GM23338 (cell line): ENCODE results near the gene HOXB4. TPM values are rescaled to one million over a fixed set of nuclear protein-coding genes. Genes with fewer than 3 reads are reported as not detected.
A peak's percentile ranks its signal among the peaks of the same experiment; 100 is the strongest.

ENCODE experiments used
- ATAC-seq: fragments of 200-7000 bp; cut with Tn5 transposase; 3 replicates; pipeline ENCODE4 v1.9.1; 2020
- DNase-seq: peaks from one replicate; pipeline ENCODE4 v3.0.0-alpha.2; 2015; ENCODE audit warnings: low spot score
- H2AFZ ChIP-seq: fragments of 200-600 bp; sonication (generic); 2 replicates; pipeline ENCODE4 v1.8.0; 2016; ENCODE audit warnings: antibody characterized with exemption, mild to moderate bottlenecking, moderate library complexity
- H3F3A ChIP-seq: fragments of 200-600 bp; sonication (generic); replicated peaks from 2 replicates; pipeline ENCODE4 v1.8.0; 2017; ENCODE audit warnings: antibody characterized with exemption, mixed run types, low read depth
- H3K27ac ChIP-seq: fragments of 200-600 bp; sonication (generic); 2 replicates; pipeline ENCODE4 v1.6.1; 2016; ENCODE audit warnings: low read depth
- H3K27me3 ChIP-seq: fragments of 200-600 bp; sonication (generic); 2 replicates; pipeline ENCODE4 v1.8.0; 2016; ENCODE audit warnings: mild to moderate bottlenecking, mixed run types, moderate library complexity; ENCODE audit not compliant: insufficient read depth
- H3K36me3 ChIP-seq: fragments of 200-600 bp; sonication (generic); 2 replicates; pipeline ENCODE4 v1.8.0; 2016; ENCODE audit warnings: mild to moderate bottlenecking; ENCODE audit not compliant: insufficient read depth
- H3K4me1 ChIP-seq: fragments of 200-600 bp; sonication (generic); 2 replicates; pipeline ENCODE4 v1.8.0; 2016; ENCODE audit warnings: mild to moderate bottlenecking, moderate library complexity; ENCODE audit not compliant: insufficient read depth
- H3K4me2 ChIP-seq: fragments of 200-600 bp; sonication (generic); 2 replicates; pipeline ENCODE4 v1.7.1; 2017; ENCODE audit warnings: mixed run types
- H3K4me3 ChIP-seq: fragments of 200-600 bp; sonication (generic); 2 replicates; pipeline ENCODE4 v1.6.1; 2016; ENCODE audit warnings: mixed run types
- H3K79me2 ChIP-seq: fragments of 200-600 bp; sonication (generic); replicated peaks from 2 replicates; pipeline ENCODE4 v1.8.0; 2017; ENCODE audit warnings: mild to moderate bottlenecking; ENCODE audit not compliant: insufficient read depth
- H3K9me2 ChIP-seq: fragments of 200-600 bp; sonication (generic); 2 replicates; pipeline ENCODE4 v1.8.0; 2017; ENCODE audit not compliant: insufficient read depth
- H4K20me1 ChIP-seq: fragments of 200-600 bp; sonication (generic); replicated peaks from 2 replicates; pipeline ENCODE4 v1.8.0; 2017; ENCODE audit warnings: mild to moderate bottlenecking; ENCODE audit not compliant: insufficient read depth
- H3K27ac Mint-ChIP-seq: 2 replicates; pipeline ENCODE4 v1.8.0; 2020; ENCODE audit warnings: inconsistent platforms, mild to moderate bottlenecking, moderate library complexity, mixed read lengths
- H3K27me3 Mint-ChIP-seq: 3 replicates; pipeline ENCODE4 v1.8.0; 2022; ENCODE audit warnings: low read depth, mild to moderate bottlenecking, moderate library complexity, mixed read lengths, inconsistent platforms; ENCODE audit not compliant: insufficient read depth, poor library complexity
- H3K36me3 Mint-ChIP-seq: 3 replicates; pipeline ENCODE4 v1.8.0; 2021; ENCODE audit warnings: low read depth, mild to moderate bottlenecking, inconsistent platforms, moderate library complexity, mixed read lengths
- H3K4me1 Mint-ChIP-seq: 3 replicates; pipeline ENCODE4 v1.8.0; 2020; ENCODE audit warnings: mild to moderate bottlenecking, inconsistent platforms, mixed read lengths
- H3K4me3 Mint-ChIP-seq: 3 replicates; pipeline ENCODE4 v1.8.0; 2021; ENCODE audit warnings: moderate library complexity, mild to moderate bottlenecking, inconsistent platforms, mixed read lengths
- H3K9me3 Mint-ChIP-seq: 3 replicates; pipeline ENCODE4 v1.8.0; 2020; ENCODE audit warnings: moderate library complexity, mild to moderate bottlenecking, inconsistent platforms, mixed read lengths
- CREB1 ChIP-seq: fragments of 250-450 bp; sonication (Bioruptor Pico); IDR thresholded peaks from 2 replicates; pipeline ENCODE4 v1.5.0; 2020; ENCODE audit warnings: low read depth, mild to moderate bottlenecking, moderate library complexity
- EZH2 ChIP-seq: fragments of 200-600 bp; sonication (generic); IDR thresholded peaks from one replicate; pipeline ENCODE4 v1.8.0; 2017; ENCODE audit warnings: antibody characterized with exemption, mild to moderate bottlenecking, low read depth; ENCODE audit not compliant: unreplicated experiment
- NANOG ChIP-seq: IDR thresholded peaks from 2 replicates; pipeline ENCODE4 v1.6.1; 2016; ENCODE audit warnings: antibody characterized with exemption, borderline replicate concordance
- POLR2AphosphoS5 ChIP-seq: IDR thresholded peaks from 2 replicates; pipeline ENCODE4 v1.6.1; 2016; ENCODE audit warnings: antibody characterized with exemption, low read depth
- STAT1 ChIP-seq: IDR thresholded peaks from one replicate; pipeline ENCODE4 v1.6.1; 2016; ENCODE audit warnings: antibody characterized with exemption; ENCODE audit not compliant: unreplicated experiment
- ZNF331 ChIP-seq: fragments of 250-450 bp; sonication (Bioruptor Pico); IDR thresholded peaks from 2 replicates; pipeline ENCODE4 v1.5.0; 2020; ENCODE audit warnings: low read depth, mild to moderate bottlenecking, moderate library complexity
- polyA plus RNA-seq: library from polyadenylated mRNA; unstranded; fragments of >200 nt; fragmentation: Nextera tagmentation; extraction: Ambion mirVana; gene quantifications from 2 replicates; pipeline ENCODE4 v1.2.1, GENCODE V29; 2016
- total RNA-seq: library from RNA; depleted of rRNA; stranded (reverse); fragments of >200 nt; shearing (Covaris generic); gene quantifications from 2 replicates; pipeline ENCODE4 v1.2.3, GENCODE V29; 2014
- TF ChIP-seq, protein P1 (sequence below): fragments of 250-450 bp; sonication (Bioruptor Pico); IDR thresholded peaks from 2 replicates; pipeline ENCODE4 v1.5.0; 2020; ENCODE audit warnings: mild to moderate bottlenecking, moderate library complexity
- TF ChIP-seq, protein P2 (sequence below): IDR thresholded peaks from one replicate; pipeline ENCODE4 v1.6.1; 2018; ENCODE audit warnings: antibody characterized with exemption; ENCODE audit not compliant: unreplicated experiment

The HOXB4 gene
- total and polyA plus RNA-seq, 2 experiments from 2014 or later = not detected

DNA sequence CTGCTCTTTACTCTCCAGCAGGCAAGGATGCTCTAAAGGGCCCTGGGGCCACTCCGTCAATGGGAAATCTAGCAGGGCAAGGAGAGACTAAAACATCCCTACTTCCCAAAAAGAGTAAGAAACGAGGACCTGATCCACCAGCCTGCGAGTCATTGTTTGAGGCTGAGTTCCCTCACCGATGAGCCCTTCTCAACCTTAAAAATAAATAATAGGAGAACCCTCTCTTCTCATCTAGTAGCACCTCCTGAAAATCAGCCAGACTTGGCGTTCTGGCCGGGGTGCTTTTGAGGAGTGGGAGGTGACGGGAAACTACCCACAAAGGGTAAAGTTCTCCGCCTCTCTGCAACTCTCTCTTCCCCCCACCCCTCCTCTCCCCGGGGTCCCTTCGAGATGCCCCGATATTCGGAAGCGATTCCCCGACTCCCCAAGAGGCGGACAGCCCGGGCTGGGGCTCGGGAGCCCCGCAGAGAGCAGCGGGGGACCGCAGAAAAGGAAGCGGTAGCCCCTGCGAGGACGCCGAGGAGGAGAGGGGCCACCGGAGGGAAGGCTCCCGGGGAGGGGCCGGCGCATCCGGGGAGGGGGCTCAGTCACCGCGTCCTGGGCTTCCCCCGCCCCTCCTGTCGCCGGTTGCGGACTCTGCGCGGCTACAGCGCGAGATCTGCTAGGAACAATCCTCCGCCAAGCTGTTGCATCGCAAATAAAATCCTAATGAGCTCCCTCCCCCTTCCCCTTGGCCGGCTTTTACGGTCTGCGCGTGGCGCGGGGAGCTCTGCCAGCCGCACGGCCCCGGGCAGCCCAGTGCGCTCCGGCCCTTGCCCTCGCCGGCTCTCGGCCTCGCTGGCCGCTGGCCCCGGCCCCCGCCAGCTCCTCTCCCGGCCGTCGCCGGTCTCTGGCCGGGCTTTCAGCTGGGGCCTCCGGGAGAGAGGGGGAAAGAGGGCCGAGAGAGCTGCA is 46.7 kb upstream of the HOXB4 start:
- DNase-seq (peak; percentile 82), ATAC-seq (peak; percentile 32)
- Histone ChIP-seq H3K4me3 (peak overlapping the region; percentile 51), H3F3A (peaks cover 50% of the 10 kb centered on the region), H3K27ac (no peak overlapping the region), H3K4me2 (peak overlapping the region; percentile 80), H3K9me2 (no peaks in the 10 kb centered on the region), H4K20me1 (peaks cover 61% of the 10 kb centered on the region), H2AFZ (no peak overlapping the region), H3K36me3 (no peaks in the 10 kb centered on the region), H3K79me2 (no peaks in the 10 kb centered on the region), H3K27me3 (peaks cover 100% of the 10 kb centered on the region), H3K4me1 (peaks cover 19% of the 10 kb centered on the region)
- H3K27me3 Mint-ChIP-seq = peaks cover 97% of the 10 kb centered on the region
- no peak overlapping the region for H3K27ac Mint-ChIP-seq
- H3K4me1 Mint-ChIP-seq = peaks cover 10% of the 10 kb centered on the region
- peaks cover 4% of the 10 kb centered on the region; the same call in 2 of the 3 replicates for H3K9me3 Mint-ChIP-seq
- peak; percentile 84 for TF ChIP-seq EZH2
- no peak for TF ChIP-seq NANOG
- H3K4me3 Mint-ChIP-seq = no peak overlapping the region; the same call in 1 of the 3 replicates
- peaks cover 3% of the 10 kb centered on the region; the same call in 2 of the 3 replicates for H3K36me3 Mint-ChIP-seq

GRCh38 chr17:48624118-48624517 is 46.0 kb upstream of the HOXB4 start:
- H3K4me1 ChIP-seq = peaks cover 25% of the 10 kb centered on the region
- peak overlapping the region; percentile 80; the same call in 1 of the 2 replicates for H3K4me2 ChIP-seq
- H3K36me3 ChIP-seq = no peaks in the 10 kb centered on the region
- Mint-ChIP-seq H3K27ac (no peak overlapping the region), H3K27me3 (peaks cover 97% of the 10 kb centered on the region), H3K4me1 (peaks cover 15% of the 10 kb centered on the region), H3K4me3 (no peak overlapping the region; the same call in 2 of the 3 replicates), H3K9me3 (peaks cover 4% of the 10 kb centered on the region; the same call in 2 of the 3 replicates), H3K36me3 (peaks cover 3% of the 10 kb centered on the region; the same call in 2 of the 3 replicates)
- TF ChIP-seq CREB1 (no peak), ZNF331 (no peak), NANOG (no peak), STAT1 (no peak), POLR2AphosphoS5 (no peak), EZH2 (peak; percentile 91)
- TF ChIP-seq, protein P1, sequence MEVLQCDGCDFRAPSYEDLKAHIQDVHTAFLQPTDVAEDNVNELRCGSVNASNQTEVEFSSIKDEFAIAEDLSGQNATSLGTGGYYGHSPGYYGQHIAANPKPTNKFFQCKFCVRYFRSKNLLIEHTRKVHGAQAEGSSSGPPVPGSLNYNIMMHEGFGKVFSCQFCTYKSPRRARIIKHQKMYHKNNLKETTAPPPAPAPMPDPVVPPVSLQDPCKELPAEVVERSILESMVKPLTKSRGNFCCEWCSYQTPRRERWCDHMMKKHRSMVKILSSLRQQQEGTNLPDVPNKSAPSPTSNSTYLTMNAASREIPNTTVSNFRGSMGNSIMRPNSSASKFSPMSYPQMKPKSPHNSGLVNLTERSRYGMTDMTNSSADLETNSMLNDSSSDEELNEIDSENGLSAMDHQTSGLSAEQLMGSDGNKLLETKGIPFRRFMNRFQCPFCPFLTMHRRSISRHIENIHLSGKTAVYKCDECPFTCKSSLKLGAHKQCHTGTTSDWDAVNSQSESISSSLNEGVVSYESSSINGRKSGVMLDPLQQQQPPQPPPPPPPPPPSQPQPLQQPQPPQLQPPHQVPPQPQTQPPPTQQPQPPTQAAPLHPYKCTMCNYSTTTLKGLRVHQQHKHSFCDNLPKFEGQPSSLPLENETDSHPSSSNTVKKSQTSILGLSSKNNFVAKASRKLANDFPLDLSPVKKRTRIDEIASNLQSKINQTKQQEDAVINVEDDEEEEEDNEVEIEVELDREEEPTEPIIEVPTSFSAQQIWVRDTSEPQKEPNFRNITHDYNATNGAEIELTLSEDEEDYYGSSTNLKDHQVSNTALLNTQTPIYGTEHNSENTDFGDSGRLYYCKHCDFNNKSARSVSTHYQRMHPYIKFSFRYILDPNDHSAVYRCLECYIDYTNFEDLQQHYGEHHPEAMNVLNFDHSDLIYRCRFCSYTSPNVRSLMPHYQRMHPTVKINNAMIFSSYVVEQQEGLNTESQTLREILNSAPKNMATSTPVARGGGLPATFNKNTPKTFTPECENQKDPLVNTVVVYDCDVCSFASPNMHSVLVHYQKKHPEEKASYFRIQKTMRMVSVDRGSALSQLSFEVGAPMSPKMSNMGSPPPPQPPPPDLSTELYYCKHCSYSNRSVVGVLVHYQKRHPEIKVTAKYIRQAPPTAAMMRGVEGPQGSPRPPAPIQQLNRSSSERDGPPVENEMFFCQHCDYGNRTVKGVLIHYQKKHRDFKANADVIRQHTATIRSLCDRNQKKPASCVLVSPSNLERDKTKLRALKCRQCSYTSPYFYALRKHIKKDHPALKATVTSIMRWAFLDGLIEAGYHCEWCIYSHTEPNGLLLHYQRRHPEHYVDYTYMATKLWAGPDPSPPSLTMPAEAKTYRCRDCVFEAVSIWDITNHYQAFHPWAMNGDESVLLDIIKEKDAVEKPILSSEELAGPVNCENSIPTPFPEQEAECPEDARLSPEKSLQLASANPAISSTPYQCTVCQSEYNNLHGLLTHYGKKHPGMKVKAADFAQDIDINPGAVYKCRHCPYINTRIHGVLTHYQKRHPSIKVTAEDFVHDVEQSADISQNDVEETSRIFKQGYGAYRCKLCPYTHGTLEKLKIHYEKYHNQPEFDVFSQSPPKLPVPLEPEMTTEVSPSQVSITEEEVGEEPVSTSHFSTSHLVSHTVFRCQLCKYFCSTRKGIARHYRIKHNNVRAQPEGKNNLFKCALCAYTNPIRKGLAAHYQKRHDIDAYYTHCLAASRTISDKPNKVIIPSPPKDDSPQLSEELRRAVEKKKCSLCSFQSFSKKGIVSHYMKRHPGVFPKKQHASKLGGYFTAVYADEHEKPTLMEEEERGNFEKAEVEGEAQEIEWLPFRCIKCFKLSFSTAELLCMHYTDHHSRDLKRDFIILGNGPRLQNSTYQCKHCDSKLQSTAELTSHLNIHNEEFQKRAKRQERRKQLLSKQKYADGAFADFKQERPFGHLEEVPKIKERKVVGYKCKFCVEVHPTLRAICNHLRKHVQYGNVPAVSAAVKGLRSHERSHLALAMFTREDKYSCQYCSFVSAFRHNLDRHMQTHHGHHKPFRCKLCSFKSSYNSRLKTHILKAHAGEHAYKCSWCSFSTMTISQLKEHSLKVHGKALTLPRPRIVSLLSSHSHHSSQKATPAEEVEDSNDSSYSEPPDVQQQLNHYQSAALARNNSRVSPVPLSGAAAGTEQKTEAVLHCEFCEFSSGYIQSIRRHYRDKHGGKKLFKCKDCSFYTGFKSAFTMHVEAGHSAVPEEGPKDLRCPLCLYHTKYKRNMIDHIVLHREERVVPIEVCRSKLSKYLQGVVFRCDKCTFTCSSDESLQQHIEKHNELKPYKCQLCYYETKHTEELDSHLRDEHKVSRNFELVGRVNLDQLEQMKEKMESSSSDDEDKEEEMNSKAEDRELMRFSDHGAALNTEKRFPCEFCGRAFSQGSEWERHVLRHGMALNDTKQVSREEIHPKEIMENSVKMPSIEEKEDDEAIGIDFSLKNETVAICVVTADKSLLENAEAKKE (CRISPR knock-in tag) = no peak
- TF ChIP-seq, protein P2, sequence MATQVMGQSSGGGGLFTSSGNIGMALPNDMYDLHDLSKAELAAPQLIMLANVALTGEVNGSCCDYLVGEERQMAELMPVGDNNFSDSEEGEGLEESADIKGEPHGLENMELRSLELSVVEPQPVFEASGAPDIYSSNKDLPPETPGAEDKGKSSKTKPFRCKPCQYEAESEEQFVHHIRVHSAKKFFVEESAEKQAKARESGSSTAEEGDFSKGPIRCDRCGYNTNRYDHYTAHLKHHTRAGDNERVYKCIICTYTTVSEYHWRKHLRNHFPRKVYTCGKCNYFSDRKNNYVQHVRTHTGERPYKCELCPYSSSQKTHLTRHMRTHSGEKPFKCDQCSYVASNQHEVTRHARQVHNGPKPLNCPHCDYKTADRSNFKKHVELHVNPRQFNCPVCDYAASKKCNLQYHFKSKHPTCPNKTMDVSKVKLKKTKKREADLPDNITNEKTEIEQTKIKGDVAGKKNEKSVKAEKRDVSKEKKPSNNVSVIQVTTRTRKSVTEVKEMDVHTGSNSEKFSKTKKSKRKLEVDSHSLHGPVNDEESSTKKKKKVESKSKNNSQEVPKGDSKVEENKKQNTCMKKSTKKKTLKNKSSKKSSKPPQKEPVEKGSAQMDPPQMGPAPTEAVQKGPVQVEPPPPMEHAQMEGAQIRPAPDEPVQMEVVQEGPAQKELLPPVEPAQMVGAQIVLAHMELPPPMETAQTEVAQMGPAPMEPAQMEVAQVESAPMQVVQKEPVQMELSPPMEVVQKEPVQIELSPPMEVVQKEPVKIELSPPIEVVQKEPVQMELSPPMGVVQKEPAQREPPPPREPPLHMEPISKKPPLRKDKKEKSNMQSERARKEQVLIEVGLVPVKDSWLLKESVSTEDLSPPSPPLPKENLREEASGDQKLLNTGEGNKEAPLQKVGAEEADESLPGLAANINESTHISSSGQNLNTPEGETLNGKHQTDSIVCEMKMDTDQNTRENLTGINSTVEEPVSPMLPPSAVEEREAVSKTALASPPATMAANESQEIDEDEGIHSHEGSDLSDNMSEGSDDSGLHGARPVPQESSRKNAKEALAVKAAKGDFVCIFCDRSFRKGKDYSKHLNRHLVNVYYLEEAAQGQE = no peak
- H3K9me2 ChIP-seq = no peaks in the 10 kb centered on the region
- H3K79me2 ChIP-seq = no peaks in the 10 kb centered on the region
- no peak overlapping the region for H3K27ac ChIP-seq
- no peak overlapping the region for H2AFZ ChIP-seq
- ATAC-seq (no peak), DNase-seq (no peak)
- peaks cover 51% of the 10 kb centered on the region for H3F3A ChIP-seq
- peaks cover 100% of the 10 kb centered on the region for H3K27me3 ChIP-seq
- H3K4me3 ChIP-seq = no peak overlapping the region
- peaks cover 55% of the 10 kb centered on the region for H4K20me1 ChIP-seq
